Mesodermal cell (in vitro differentiated cells): ENCODE measurements around the gene SQSTM1.
"Not testable (repeated sequence)": the region's sequence is repeated elsewhere in the genome, so short reads cannot be mapped to it uniquely, and the experiment has no call there.

Experiments
- H3K27ac ChIP-seq: 2 replicates; pipeline ENCODE4 v1.7.0; 2013; ENCODE audit warnings: mild to moderate bottlenecking, low read depth, low read length, moderate library complexity; ENCODE audit not compliant: severe bottlenecking
- H3K36me3 ChIP-seq: 2 replicates; pipeline ENCODE4 v1.7.1; 2013; ENCODE audit warnings: mild to moderate bottlenecking, low read length, moderate library complexity; ENCODE audit not compliant: control insufficient read depth, insufficient read depth
- H3K4me1 ChIP-seq: one replicate; pipeline ENCODE4 v1.7.1; 2013; ENCODE audit warnings: mild to moderate bottlenecking, low read length; ENCODE audit not compliant: insufficient read depth, control insufficient read depth, poor library complexity, severe bottlenecking
- H3K4me3 ChIP-seq: 2 replicates; pipeline ENCODE4 v1.7.0; 2013; ENCODE audit warnings: low read length, control low read depth, mild to moderate bottlenecking; ENCODE audit not compliant: insufficient read depth, poor library complexity, severe bottlenecking; ENCODE audit errors: extremely low read depth
- H3K9me3 ChIP-seq: 2 replicates; pipeline ENCODE4 v1.7.1; 2013; ENCODE audit warnings: mild to moderate bottlenecking, low read length, moderate library complexity; ENCODE audit not compliant: control insufficient read depth
- WGBS, 2 experiments: methylation state at CpG; one replicate each; pipeline ENCODE4 v1.1.5; 2013; ENCODE audit warnings: missing lambda C conversion rate in 2 of 2; ENCODE audit not compliant: insufficient coverage in 2 of 2; 5-methylcytosine and 5-hydroxymethylcytosine counted together

The SQSTM1 gene

GRCh38 chr5:179781846-179782245 is 38.9 kb upstream of the SQSTM1 start:
- H3K4me1 ChIP-seq, result no peaks in the 10 kb centered on the region
- H3K27ac ChIP-seq, result no peak overlapping the region
- 91 to 98% methylated on average over 4 of the region's 4 CpGs for WGBS, 2 experiments
- H3K4me3 ChIP-seq, result no peak overlapping the region
- H3K9me3 ChIP-seq, result no peaks in the 10 kb centered on the region
- H3K36me3 ChIP-seq, result peaks cover 57% of the 10 kb centered on the region

- Histone ChIP-seq H3K4me3 (no peak overlapping the region), H3K27ac (no peak overlapping the region), H3K36me3 (peaks cover 45% of the 10 kb centered on the region), H3K4me1 (no peaks in the 10 kb centered on the region), H3K9me3 (no peaks in the 10 kb centered on the region)
- 95 to 98% methylated on average over 9 of the region's 9 CpGs for WGBS, 2 experiments
These were observed 37.6 kb upstream of the SQSTM1 start for GRCh38 chr5:179783128-179783527.

GRCh38 chr5:179786861-179787260 is 33.8 kb upstream of the SQSTM1 start:
- Histone ChIP-seq H3K36me3 (peaks cover 12% of the 10 kb centered on the region), H3K27ac (no peak overlapping the region), H3K4me1 (no peaks in the 10 kb centered on the region), H3K4me3 (no peak overlapping the region), H3K9me3 (no peaks in the 10 kb centered on the region)
- 86 to 89% methylated on average over 12 of the region's 12 CpGs for WGBS, 2 experiments

GRCh38 chr5:179788193-179788854 is 32.4 kb upstream of the SQSTM1 start:
- H3K27ac ChIP-seq, result no peak overlapping the region
- peaks cover 1% of the 10 kb centered on the region for H3K4me1 ChIP-seq
- WGBS, 2 experiments, result 89 to 99% methylated on average over 6 to 7 of the region's 7 CpGs
- H3K9me3 ChIP-seq, result no peaks in the 10 kb centered on the region
- H3K4me3 ChIP-seq, result no peak overlapping the region
- no peaks in the 10 kb centered on the region for H3K36me3 ChIP-seq

GRCh38 chr5:179789278-179789677 is 31.4 kb upstream of the SQSTM1 start:
- H3K9me3 ChIP-seq, H3K27ac ChIP-seq, H3K4me3 ChIP-seq, H3K4me1 ChIP-seq, H3K36me3 ChIP-seq: not testable (repeated sequence)
- WGBS, 2 experiments, result 97 to 98% methylated on average over 6 of the region's 9 CpGs

- Histone ChIP-seq H3K9me3 (no peaks in the 10 kb centered on the region), H3K36me3 (peaks cover 7% of the 10 kb centered on the region), H3K4me3 (no peak overlapping the region), H3K4me1 (peaks cover 8% of the 10 kb centered on the region), H3K27ac (no peak overlapping the region)
- WGBS, 2 experiments, result 91 to 95% methylated on average over 15 of the region's 15 CpGs
These were observed 28.7 kb upstream of the SQSTM1 start for GRCh38 chr5:179791881-179792611.

- H3K4me3 ChIP-seq, result no peak overlapping the region
- no peak overlapping the region for H3K27ac ChIP-seq
- 93 to 94% methylated on average over 14 to 22 of the region's 24 CpGs for WGBS, 2 experiments
- H3K4me1 ChIP-seq, result peaks cover 8% of the 10 kb centered on the region
- peaks cover 14% of the 10 kb centered on the region for H3K36me3 ChIP-seq
- H3K9me3 ChIP-seq, result no peaks in the 10 kb centered on the region
These were observed 27.9 kb upstream of the SQSTM1 start for GRCh38 chr5:179792612-179793467.

- Histone ChIP-seq H3K9me3 (no peaks in the 10 kb centered on the region), H3K4me1 (peaks cover 8% of the 10 kb centered on the region), H3K36me3 (peaks cover 22% of the 10 kb centered on the region), H3K4me3 (no peak within 1 kb of the TSS), H3K27ac (no peak within 1 kb of the TSS)
- WGBS, 2 experiments, result 85 to 92% methylated on average over 15 to 18 of the region's 19 CpGs
These were observed 27.1 kb upstream of the SQSTM1 start, which contains the start of gene LTC4S for GRCh38 chr5:179793468-179794139. Gene LTC4S (plus strand): TSS chr5:179793986. CDS start chr5:179794081, 95 bp downstream.

GRCh38 chr5:179794171-179794570 is 26.5 kb upstream of the SQSTM1 start:
- Histone ChIP-seq H3K36me3 (peaks cover 27% of the 10 kb centered on the region), H3K4me1 (peaks cover 8% of the 10 kb centered on the region), H3K4me3 (no peak overlapping the region), H3K9me3 (no peaks in the 10 kb centered on the region), H3K27ac (no peak overlapping the region)
- WGBS, 2 experiments, result 81 to 93% methylated on average over 2 to 3 of the region's 3 CpGs

GRCh38 chr5:179794575-179794974 is 26.1 kb upstream of the SQSTM1 start:
- Histone ChIP-seq H3K4me3 (no peak overlapping the region), H3K4me1 (peaks cover 8% of the 10 kb centered on the region), H3K9me3 (no peaks in the 10 kb centered on the region), H3K36me3 (peaks cover 31% of the 10 kb centered on the region), H3K27ac (no peak overlapping the region)
- WGBS, 2 experiments, result 92 to 100% methylated on average over 2 to 3 of the region's 3 CpGs
